TTC549 (cell line): ENCODE data around the gene TAOK3.

ENCODE experiments used
- FAIRE-seq: peaks from 2 replicates; lab custom pipeline; 2012; peaks lifted over from hg19 to GRCh38; lab: Jason Lieb, UNC

Gene TAOK3

DNA sequence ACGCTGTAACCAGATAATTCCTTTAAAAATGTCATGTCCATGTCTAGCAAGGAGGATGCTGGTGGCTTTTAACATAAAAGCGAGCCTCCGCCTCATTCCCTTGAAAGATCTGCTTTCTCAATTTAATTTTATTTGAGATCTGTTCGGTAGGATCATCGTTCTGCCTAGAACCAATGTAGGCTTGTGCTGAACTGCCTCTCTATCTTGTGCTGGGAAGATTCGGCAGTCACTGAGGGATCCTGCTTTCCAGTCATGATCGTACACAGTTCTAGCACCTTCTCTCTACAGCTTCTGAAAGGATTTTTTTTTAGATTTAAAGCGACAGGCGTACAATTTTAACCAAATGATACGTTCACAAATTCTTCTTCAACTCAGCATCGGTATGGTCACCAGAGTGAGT, 182.4 kb downstream of the TAOK3 start:
- peak; percentile 89 for FAIRE-seq

DNA sequence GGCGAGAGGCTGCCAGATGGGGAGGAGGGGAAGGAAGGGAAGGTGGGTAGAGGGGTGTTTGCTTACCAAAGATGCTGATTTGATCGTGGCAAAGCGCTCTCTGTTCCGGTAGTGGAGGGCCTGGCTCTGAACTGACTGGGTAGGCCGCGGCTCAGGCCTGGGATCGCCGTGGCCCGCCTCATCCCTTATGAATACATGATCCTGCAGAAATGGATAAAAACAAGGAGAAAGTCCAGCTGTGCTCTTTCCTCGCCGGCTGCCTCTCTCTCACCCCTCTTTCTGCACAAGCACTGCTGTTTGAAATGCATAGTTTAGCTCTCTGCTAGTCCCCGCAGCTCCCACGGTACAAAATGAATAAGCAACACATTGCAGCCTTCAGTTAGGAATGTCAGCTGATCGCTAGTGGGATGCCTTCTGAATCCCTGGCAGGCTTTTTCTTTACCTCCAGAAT, 182.9 kb downstream of the TAOK3 start:
- no peak for FAIRE-seq

DNA sequence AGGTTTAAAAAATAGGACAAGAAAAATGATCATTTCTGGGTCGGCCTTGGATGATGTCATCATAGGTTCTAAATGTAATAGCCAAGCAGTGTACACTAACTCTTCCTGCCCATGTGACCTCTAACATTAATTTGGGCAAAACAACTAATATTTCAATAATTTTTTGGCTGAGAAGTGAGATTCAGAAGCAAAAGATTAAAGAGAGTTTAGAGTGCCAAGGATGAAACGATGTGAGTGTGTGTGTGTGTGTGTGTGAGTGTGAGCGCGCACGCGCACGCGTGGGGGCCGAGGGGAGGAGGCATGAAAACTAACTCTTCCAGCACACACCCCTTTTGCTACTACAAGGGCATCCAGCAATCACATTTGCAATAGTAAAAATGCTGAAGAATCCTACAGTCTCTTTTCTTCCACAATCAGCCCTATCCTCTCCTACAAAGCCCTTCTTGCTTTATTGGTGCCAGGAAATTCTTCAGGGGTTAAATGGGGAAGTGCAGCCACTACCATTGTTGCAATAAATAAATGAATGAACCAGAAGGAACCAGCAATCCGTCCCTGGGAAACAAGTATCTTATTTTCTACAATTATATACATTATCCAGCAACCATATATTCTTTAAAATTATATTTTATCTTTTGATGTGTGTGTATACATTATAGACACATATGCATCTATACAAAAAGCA, 183.9 kb downstream of the TAOK3 start:
- no peak for FAIRE-seq

DNA sequence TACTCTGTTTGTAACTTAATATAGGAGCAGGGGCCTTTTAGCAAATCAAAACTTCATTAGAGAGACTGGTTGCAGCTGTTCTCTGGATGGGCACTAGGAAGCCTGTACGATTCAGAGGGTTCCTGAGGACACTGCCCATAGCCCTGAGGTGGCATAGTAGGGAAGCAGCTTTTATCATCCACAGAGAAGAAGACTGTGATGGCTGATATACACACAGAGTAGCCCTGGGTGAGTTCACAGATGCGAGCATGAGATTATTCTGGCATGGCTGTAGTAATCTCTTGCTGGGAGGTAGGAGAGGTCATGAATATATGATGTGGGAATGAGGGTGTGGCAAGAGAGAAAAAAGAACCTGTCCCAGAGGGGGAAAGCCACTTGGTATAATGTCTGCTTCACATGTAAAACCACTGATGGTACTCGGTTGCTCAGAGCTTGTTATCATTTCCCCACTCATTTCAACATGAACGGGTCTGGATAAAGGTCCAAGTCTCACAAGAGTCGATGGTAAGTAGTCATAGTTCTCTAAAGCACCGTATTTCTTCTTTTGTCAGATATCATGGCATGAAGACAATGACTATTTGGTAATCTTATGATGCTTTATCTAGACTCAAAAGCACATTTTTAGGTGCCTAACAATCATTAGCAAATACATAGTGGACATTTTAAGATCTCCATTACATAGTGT, 184.8 kb downstream of the TAOK3 start:
- no peak for FAIRE-seq

DNA sequence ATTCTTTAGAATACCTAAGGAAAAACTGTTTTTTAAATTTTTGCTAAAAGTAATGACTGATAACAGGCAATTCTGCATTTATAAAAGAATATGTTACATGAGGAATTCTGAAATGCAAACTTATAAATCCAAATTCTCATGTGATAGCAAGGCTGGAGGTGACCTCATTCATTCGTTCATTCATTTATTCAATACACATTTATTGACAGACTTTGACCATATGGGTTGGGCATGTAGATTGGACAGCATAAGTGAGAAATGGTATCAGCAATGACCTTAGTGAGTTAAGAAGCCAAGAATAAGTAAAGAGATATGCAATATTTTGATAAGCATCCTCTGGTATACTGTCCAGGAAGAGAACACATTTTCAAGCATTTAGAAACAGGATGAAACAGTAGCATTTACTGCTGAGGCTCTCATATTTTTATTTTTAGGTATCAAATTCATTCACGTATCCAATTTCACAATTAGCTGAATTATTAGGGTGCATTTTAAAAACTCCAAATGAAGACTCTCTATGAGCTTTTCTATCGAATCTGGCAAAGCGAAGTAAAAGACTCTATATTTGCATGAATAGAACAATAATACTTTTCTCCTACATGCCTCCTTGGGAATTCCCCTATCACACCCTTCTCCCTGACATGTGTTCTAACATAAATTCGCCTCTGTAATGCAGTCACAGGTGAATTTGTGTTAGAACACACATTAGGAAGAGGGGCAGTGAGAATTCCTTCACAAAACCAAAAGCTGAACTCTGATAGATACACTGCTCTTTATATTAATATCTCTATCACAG, 186.9 kb downstream of the TAOK3 start:
- FAIRE-seq: no peak

DNA sequence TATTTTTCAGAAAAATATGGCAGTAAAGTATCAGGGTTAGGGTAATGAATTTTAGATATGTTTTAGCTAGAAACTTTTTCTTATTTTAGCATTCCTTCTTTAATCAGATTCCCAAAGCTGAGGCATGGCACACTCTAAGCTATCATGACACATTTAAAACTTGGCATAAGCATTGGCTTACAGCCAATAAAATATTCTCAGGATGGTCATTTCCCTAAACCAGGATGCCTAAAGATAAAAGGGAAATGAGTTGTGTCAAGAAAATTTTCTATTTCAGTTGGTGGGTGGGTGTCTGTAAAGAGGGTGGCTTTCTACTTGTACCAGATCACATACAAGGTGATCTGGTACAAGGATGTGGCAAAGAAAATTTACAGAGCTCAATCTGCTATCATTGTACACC, 189.0 kb downstream of the TAOK3 start:
- FAIRE-seq: no peak

DNA sequence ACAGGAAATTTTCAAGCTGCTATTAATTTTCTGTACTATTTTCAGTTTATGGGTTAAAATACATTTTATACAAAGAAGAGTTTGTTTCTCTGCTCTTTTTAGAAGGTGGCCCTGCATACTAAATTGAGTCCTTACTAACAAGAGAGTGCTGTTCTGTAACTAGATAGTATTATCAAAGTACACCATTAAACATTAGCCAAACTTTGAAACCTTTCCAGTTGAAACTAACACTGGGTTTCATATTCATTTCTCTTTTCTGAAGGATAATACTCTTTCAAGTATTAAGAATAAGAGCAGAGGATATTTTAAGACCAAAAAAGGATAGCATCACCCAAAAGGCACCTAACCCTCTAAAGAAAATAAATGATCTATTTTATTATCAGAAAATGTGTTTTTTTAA, 189.6 kb downstream of the TAOK3 start:
- no peak for FAIRE-seq

DNA sequence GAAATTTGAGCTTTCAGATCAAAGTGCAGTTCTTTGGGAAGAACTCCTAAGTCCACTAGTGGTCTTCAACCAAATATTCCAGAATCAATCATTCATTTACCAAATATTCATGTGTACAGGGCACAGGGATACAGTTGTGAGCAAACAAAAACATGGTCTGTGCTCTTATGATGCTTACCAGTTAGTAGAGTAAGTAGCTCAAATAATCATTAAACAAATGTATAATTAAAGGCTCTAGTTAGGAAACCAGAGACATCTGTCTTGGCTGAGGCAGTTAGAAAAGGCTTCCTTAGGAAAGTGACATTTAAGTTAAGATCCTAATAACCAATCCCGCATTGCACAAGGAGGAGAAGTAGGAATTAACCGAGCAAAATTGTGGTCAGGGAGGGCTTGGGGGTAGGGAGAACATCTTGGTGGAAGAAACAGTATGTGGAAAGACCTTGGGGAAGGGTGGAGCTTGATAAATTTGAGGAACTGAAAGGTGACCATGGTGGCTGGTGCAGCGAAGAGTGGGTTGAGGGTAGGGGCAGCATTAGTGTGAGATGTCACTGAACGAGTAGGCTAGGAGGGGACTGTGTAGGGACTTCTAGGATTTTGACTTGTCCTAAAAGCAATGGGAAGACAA, 196.8 kb downstream of the TAOK3 start:
- FAIRE-seq: no peak

DNA sequence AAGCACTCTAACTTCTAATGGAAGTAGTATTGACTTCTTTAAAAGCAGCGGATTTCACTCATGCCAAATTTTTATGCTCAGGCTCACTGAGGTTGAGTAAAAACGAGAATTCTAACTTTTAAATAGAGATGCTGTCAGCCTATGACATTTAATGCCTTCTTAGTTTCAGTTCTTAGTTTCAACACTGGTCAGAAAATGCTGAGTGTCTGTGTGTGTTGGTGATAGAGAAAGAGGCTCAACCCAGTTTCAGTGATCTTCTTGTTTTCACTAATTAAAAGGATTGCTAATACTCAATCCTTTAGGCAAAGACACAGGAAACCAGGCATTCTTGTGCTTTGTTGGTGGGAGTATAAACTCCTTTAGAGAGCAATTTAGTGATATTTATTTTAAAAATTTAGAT, 205.8 kb downstream of the TAOK3 start:
- FAIRE-seq: no peak

DNA sequence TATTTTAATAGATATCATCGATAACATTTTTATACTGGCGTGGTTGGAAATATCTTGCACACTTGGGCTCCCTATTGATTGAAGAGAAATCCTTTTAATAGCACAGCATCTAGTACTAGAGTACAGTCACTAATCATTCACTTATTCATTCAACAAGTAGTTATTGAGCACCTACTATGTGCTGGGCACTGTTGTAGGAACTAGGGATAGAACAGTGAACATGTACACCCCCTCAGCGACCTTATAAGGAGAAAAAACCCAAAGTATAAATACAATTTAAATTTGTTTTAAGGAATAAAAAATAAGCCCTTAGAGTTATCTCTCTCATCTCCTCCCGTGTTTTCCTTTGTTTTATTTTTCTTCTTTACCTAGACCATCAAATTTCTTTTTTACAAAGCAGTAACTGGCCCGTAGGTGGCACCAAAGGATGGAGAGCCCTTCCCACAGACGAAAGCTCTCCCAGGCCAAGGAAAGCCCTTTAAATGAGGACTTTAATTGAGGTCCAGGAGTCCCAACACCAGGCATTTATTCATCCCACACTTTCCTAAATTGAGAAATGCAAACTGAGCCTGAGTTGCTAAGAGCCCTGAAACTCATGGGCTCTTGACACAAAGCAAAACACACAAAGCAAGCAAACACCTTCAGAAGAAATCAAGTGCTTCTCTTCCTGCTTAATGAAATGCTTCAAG, 207.8 kb downstream of the TAOK3 start:
- no peak for FAIRE-seq

DNA sequence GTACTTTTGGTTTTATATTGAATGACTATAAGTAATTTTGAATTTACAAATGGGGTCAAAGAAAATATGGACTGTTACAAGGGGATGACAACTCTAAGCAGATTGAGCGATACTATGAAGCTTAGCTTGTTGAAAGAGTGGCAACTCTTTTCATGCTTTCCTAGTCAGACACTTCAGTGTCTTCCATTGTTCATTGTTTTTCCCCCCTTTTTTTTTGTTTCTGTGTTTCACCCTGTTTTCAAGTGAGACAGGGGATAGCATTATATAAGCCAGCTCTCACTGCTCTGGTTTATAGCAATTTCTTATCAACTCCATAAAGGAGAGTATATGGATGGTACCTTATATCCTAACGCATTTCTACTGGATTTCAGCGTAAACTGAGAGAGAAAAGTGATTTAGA, 212.2 kb downstream of the TAOK3 start:
- FAIRE-seq: no peak

DNA sequence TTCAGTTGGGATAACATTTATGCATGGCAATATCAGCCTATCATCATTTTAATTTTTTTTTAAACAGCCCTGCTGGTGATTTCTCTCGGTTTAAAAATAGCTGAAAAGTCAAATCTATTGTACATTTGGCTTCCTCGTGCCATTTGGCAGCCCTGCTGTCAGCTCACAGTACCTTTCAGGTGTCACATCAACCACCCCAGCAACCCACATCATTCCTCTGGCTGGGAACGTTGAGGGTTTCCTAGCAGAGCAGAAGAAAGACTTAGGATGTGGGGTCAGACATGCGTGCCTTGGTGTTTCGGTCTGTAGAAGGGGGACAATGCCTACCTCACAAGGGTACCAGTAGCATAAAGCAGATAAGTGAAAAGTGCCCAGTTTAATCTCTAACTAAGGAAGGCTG, 221.0 kb downstream of the TAOK3 start:
- FAIRE-seq: no peak

DNA sequence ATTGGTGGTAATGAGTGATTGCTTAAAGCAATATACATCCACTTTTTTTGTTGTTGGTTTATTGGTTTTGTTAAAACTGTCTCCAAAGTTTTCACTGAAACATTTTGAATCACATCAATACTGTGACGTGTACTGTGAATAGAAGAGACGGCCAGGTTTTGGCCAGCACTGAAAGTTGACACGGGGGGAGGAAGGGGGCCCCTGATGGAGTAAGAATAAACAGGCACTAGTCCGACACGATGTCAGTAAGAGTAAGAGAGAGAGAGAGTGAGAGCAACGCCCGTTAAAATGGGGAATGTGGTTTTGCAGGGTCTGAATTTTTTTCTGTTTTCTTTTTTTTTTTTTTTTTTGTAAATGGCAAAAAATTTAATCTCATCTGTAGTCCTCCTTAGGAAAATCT, 222.1 kb downstream of the TAOK3 start:
- no peak for FAIRE-seq

DNA sequence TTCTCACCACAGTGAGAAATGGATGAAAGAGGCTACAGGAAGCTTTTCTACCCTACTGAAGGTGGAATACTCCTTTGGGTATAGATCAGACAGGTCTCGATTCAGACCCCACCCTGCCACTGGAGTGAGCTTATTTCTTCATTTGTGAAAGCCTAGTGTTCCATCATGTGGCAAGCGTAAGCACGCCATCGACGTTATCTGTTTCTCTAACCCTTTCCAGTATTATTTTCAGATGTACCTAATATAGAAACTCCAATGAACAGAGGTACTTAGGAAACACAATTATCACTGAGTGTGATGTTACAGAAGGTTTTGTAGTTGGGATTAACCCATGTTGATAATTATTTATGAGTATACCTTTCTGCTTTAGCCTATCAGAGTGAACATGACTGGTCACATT, 224.4 kb downstream of the TAOK3 start:
- no peak for FAIRE-seq

DNA sequence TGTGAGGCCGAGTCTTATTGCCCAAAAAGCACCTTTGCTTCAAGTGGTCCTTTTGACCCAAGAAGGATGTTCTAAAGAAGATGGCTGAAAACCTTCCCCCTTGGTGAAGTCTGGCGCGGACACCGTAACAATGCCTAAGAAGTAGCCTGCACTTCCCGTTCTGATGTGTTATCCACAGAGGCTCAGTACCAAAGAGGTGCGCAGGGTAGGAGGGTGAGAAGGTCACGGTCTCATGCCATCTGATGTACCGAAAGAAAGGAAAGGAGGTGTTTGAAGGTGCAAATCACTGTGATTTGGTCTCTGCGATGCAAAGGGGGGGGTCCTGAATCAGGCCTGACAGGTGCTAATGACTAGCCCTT, 226.9 kb downstream of the TAOK3 start:
- FAIRE-seq: no peak

DNA sequence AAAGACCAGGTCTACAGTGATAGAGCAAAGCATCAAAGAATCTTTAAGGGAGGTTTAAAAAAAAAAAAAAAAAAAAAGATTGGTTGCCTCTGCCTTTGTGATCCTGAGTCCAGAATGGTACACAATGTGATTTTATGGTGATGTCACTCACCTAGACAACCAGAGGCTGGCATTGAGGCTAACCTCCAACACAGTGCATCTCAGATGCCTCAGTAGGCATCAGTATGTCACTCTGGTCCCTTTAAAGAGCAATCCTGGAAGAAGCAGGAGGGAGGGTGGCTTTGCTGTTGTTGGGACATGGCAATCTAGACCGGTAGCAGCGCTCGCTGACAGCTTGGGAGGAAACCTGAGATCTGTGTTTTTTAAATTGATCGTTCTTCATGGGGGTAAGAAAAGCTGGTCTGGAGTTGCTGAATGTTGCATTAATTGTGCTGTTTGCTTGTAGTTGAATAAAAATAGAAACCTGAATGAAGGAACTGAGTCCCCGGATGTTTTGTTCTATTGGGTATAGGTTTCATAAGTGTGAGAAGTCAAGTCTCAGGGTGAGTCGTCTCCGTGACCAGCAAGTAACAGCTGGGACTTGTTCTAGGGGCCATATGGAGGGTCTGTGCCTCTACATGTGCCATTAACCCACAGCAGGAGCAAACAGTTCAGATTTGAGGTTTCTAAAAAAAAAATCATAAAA, 227.5 kb downstream of the TAOK3 start:
- FAIRE-seq: no peak

DNA sequence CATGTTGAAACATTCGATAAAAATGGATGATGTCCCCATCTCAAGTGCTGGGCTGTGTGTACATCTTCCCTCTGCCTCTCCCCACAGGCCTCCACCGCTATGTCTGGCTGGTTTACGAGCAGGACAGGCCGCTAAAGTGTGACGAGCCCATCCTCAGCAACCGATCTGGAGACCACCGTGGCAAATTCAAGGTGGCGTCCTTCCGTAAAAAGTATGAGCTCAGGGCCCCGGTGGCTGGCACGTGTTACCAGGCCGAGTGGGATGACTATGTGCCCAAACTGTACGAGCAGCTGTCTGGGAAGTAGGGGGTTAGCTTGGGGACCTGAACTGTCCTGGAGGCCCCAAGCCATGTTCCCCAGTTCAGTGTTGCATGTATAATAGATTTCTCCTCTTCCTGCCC, 228.2 kb downstream of the TAOK3 start:
- FAIRE-seq: no peak

DNA sequence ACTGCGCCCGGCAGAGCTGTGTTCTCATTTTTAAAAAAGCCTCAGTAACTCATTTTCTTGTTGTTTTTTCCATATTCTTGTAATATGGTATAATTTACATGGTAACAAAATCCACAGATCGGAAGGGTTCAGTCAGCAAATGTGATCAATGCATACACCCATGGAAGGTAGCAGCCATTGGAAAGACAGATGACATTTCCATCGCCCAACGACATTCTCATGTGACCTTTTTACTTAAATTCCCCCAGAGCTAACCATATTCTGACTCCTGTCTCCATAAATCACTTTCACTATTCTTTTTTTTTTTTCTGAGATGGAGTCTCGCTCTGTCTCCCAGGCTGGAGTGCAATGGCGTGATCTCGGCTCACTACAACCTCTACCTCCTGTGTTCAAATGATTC, 231.9 kb downstream of the TAOK3 start:
- FAIRE-seq: no peak

DNA sequence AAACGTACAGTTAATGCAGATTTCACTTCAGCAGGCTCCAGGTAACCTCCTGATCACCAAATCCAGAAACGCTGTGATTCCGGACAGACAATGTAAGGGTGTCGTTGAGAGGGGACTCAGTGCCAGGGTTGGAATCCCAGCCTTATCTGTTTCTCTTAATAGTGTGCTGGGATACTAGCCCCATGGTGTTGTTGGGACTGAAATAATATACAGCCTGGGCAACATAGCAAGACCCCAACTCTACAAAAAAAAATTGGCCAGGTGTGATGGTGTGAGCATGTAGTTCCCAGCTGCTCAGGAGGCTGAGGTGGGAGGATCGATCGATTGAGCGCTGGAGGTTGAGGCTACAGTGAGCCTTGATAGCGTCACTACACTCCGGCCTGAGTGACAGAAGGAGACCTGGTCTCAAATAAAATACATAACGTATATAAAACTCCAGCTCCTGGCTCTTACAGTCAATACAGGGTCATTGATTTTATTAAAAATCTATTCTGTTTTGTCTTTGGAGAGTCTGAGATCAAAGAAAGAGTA, 235.5 kb downstream of the TAOK3 start:
- FAIRE-seq: no peak

DNA sequence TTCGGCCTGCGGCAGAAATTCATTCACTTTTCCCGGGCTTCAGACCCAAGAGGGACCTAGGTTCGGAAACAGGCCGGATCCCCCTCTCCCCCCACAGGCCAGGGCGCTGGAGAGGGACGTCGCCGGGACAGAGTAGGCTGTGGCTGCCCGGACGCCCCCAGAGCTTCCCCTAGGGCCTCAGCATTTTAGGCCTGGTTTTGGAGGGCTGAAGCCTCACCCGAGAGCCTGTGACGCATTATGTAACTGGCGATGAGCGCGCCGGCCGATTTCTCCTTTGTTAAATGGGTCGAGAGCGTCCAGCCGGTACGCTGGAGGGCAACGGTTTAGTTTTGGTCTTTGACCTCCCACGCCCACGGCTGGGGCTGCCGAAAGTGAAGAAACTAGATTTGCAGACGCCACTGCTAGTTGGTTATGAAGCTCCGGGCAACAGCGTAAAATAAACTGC, 236.1 kb downstream of the TAOK3 start:
- no peak for FAIRE-seq

DNA sequence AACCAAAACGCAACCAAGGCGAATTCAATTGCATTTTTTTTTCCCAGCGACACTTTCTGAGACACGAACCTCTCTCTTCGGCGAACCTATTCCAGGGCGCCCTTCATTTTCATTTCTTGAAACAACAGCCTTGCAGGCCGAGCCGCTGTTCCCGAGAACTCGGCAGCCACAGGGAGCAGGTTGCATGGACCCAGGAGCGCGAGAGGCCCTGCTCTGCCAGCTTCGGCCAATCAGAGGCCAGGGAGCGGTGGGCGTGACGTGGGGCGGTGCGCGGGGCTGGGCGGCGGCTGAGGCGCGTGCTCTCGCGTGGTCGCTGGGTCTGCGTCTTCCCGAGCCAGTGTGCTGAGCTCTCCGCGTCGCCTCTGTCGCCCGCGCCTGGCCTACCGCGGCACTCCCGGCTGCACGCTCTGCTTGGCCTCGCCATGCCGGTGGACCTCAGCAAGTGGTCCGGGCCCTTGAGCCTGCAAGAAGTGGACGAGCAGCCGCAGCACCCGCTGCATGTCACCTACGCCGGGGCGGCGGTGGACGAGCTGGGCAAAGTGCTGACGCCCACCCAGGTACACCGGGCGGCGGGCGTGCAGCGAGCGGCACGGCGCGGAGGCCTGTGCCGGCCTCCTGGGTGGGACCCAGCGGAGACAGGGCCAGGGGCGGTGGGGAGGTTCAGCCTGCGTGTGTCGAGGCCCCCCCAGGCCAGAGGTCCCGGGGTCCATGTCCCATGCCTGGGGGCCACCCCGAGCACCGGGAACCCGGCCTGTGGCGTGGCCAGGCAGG, 236.7 kb downstream of the TAOK3 start, which contains the start of gene PEBP1:
PEBP1 (plus strand) TSS at position 337 of the 771 bp plus-strand sequence; CDS start at position 423, 86 bp downstream.
- no peak for FAIRE-seq
